PC-3 (cell line): ENCODE results near the gene RNF181.
"Not testable (repeated sequence)": the region's sequence is repeated elsewhere in the genome, so short reads cannot be mapped to it uniquely, and the experiment has no call there.

Experiments
- EZH2 ChIP-seq: fragments of 300-600 bp; sonication (generic); IDR thresholded peaks from one replicate; pipeline ENCODE4 v1.6.1; 2017; ENCODE audit warnings: antibody characterized with exemption, mild to moderate bottlenecking, low read length; ENCODE audit not compliant: unreplicated experiment
- EZH2phosphoT487 ChIP-seq: fragments of 300-600 bp; sonication (generic); IDR thresholded peaks from 2 replicates; pipeline ENCODE4 v1.6.1; 2018; ENCODE audit warnings: mild to moderate bottlenecking, antibody characterized with exemption, low read length, borderline replicate concordance
- TF ChIP-seq, protein P1 (sequence below): fragments of 300-600 bp; sonication (generic); conservative IDR thresholded peaks from 2 replicates; pipeline ENCODE4 v1.5.1; 2017; ENCODE audit warnings: antibody characterized with exemption, low read depth, mild to moderate bottlenecking, low read length

DNA sequence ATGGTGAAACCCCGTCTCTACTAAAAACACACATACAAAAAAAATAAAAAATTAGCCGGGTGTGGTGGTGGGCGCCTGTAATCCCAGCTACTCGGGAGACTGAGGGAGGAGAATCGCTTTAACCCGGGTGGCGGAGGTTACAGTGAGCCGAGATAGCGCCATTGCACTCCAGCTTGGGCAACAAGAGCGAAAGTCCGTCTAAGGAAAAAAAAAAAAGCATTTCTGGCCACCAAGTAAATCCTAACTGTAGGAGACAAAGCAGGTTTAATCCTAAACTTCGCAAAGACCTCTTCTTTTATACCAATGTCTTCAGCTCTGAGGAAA is 35.2 kb upstream of the RNF181 start:
- TF ChIP-seq, protein P1, sequence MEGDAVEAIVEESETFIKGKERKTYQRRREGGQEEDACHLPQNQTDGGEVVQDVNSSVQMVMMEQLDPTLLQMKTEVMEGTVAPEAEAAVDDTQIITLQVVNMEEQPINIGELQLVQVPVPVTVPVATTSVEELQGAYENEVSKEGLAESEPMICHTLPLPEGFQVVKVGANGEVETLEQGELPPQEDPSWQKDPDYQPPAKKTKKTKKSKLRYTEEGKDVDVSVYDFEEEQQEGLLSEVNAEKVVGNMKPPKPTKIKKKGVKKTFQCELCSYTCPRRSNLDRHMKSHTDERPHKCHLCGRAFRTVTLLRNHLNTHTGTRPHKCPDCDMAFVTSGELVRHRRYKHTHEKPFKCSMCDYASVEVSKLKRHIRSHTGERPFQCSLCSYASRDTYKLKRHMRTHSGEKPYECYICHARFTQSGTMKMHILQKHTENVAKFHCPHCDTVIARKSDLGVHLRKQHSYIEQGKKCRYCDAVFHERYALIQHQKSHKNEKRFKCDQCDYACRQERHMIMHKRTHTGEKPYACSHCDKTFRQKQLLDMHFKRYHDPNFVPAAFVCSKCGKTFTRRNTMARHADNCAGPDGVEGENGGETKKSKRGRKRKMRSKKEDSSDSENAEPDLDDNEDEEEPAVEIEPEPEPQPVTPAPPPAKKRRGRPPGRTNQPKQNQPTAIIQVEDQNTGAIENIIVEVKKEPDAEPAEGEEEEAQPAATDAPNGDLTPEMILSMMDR = not testable (repeated sequence)
- TF ChIP-seq EZH2phosphoT487, EZH2: not testable (repeated sequence)
